ENCODE measurements around the gene RFX3.
A peak's percentile ranks its signal among the peaks of the same experiment; 100 is the strongest.

The RFX3 gene

DNA sequence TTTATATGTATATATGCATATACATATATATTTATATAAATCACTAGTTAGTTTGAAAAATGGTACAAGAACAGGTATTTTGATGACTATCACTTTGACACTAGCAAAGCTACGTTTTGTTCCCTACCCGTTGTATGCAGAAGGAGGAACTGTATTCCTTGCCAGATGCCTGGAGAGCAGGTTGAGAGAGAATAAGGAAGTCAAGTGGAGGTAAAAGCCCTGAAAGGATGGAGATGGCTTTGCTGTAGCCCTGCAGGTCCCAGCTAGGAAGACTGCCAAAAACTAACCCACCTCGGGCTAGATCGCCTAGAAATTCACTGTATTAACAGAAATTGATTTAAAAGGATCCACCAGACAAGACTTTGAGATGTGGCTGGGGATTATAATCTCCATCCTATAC is 229.3 kb downstream of the RFX3 start:
- TF ChIP-seq, protein P1, sequence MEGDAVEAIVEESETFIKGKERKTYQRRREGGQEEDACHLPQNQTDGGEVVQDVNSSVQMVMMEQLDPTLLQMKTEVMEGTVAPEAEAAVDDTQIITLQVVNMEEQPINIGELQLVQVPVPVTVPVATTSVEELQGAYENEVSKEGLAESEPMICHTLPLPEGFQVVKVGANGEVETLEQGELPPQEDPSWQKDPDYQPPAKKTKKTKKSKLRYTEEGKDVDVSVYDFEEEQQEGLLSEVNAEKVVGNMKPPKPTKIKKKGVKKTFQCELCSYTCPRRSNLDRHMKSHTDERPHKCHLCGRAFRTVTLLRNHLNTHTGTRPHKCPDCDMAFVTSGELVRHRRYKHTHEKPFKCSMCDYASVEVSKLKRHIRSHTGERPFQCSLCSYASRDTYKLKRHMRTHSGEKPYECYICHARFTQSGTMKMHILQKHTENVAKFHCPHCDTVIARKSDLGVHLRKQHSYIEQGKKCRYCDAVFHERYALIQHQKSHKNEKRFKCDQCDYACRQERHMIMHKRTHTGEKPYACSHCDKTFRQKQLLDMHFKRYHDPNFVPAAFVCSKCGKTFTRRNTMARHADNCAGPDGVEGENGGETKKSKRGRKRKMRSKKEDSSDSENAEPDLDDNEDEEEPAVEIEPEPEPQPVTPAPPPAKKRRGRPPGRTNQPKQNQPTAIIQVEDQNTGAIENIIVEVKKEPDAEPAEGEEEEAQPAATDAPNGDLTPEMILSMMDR (conservative IDR thresholded peaks at IDR 0.05; ENCODE audit: low read length): no peak
- DNase-seq (ENCODE audit: low read depth): no peak
- H3K4me3 ChIP-seq (ENCODE audit: low read length): no peak overlapping the region

DNA sequence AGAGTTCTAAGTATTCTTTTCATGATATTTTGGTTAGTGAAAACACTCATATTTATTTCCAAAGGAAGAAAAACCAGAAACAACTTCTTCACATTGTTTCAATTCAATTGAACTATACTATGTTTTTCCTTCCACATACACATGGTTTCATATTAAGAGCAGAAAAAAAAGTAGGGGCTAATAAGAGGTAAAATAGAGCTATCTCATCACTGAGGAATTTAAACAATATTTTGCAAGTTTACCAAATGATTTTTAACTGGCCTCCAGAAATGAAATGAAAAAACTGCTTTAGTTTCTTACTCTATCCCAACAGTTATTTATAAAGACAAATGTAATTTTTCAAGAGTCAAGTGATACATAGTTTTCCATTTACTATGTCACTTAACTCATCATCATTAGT is 233.5 kb downstream of the RFX3 start:
- TF ChIP-seq, protein P1 (conservative IDR thresholded peaks at IDR 0.05; ENCODE audit: low read length): no peak
- H3K4me3 ChIP-seq (ENCODE audit: low read length): no peak overlapping the region
- peak; percentile 32 for DNase-seq (ENCODE audit: low read depth)

DNA sequence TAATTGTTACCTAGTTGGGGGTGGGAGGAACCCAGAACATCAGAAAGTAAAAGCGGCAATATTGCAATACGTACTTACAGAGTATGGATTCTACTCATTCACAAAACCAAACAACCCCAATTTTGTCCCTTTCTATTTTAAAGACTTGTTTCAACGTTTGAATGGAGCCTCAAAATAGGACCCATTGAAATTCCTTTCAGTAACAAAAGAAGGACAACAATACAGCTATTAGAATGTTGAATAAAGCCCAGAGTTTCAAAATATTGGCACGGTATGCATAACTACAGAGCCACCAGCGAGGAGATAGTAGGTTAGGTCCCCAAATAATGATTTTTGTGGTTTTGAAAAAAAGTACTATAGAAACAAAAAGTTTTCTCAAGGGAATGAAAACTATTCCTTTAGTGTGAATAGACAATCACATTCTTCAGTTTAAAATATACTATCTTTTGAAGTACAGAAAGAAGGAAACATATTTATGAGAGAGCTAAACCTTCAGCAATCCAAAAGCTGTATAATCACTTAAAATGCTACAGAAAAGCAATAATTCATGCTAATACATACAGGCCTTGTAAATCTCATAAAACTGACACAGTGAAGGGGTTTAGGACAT is 235.5 kb downstream of the RFX3 start:
- H3K4me3 ChIP-seq (ENCODE audit: low read length): no peak overlapping the region
- TF ChIP-seq, protein P1 (conservative IDR thresholded peaks at IDR 0.05; ENCODE audit: low read length): no peak
- no peak for DNase-seq (ENCODE audit: low read depth)

DNA sequence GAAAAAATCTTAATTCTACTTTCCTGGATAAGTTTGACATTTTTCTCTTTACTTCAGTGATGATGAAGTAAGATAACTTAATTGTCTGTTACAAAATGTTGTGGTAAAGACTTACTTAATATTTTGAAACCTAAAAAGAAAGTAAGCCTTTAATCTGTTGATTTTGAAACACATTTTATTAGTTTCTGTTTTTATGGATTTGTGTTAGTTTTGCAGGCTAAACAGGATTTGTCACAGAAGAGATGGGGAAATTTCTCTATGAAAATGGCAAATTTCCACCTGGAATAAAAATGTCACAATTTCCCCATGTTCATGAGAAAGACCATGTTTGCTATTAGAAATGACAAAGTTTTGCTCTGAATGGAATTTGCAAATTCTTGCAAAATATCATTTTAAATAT is 237.1 kb downstream of the RFX3 start:
- peak; percentile 35 for DNase-seq (ENCODE audit: low read depth)
- H3K4me3 ChIP-seq (ENCODE audit: low read length): no peak overlapping the region
- TF ChIP-seq, protein P1 (conservative IDR thresholded peaks at IDR 0.05; ENCODE audit: low read length): no peak

DNA sequence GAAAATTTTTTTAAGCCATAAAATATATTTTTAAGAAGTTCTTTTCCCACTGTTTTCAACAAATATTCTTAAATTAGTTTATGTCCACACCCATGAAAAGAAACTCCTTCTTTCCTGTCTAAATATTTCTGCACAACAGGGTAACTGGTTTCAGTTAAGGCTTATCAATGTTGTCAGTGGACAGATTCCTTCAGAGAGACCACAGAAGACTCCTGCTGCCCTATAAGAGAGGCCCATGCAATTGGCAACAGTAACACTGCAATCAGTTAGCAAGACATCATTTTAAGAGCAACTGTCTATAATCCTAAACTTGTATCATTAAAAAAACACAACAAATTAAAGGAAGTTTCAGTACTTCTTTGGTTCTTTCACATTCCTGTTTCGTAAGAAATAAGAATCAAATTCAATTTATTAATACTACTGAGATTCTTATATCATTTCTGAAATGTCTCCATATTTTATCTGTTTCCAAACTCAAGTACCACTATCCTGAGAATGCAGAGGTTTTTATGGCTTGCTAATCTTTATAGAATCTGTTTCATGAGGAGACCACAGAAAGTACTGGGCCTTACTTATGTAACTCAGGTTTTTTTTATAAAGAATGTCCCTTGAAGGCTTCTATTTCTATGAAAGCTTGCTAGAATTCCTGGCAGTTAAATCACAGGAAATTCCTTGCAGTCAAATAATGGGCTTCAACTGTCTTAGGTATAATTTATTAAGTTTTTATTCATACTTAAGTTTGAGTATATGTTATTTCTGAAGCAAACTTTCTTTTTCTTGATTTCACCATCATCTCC is 240.2 kb downstream of the RFX3 start:
- DNase-seq (ENCODE audit: low read depth): peak; percentile 71
- TF ChIP-seq, protein P1 (conservative IDR thresholded peaks at IDR 0.05; ENCODE audit: low read length): no peak
- H3K4me3 ChIP-seq (ENCODE audit: low read length): no peak overlapping the region

DNA sequence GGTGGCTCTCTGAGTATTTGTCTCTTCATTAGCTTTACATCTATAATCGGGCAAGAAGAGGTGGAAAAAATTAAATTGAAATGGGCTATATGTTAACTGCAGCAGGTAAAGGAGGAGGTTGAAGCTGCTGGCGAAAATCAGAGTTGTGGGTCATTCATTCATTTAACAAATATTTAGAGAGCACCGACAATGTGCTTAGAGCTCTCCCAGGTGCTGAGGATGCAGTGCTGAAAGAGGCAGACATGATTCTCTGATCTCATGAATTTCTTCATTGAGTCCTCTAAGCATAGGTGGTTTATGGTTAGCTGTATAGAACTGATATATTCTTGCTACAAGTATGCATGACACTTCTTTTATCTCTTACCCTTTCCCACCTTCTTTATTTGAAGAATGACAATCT is 243.4 kb downstream of the RFX3 start:
- H3K4me3 ChIP-seq (ENCODE audit: low read length): no peak overlapping the region
- DNase-seq (ENCODE audit: low read depth): no peak
- TF ChIP-seq, protein P1 (conservative IDR thresholded peaks at IDR 0.05; ENCODE audit: low read length): no peak

DNA sequence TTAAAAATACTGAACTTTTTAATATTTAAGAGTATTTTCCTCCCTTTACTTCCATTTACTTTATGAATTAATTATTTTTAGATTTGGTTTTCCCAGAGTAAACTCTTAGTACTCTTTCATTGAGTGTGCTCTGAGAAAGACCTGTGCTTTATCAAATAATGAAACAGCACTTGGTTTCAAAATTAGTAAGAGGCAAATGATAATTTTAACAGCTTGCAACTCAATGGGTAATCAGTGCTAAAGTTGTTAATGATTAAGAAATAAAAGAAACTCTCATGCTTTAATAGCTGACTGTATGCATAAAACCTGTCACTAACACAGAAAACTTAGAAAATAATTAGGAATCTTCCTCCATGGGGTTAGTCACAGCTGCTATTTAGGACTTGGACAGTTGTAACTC is 244.4 kb downstream of the RFX3 start:
- H3K4me3 ChIP-seq (ENCODE audit: low read length): no peak overlapping the region
- TF ChIP-seq, protein P1 (conservative IDR thresholded peaks at IDR 0.05; ENCODE audit: low read length): no peak
- no peak for DNase-seq (ENCODE audit: low read depth)
